HepG2 (cell line): Measurements from ENCODE around the gene TSACC. TPM values are rescaled to one million over a fixed set of nuclear protein-coding genes. Genes with fewer than 3 reads are reported as not detected.
A peak's percentile ranks its signal among the peaks of the same experiment; 100 is the strongest.

Source experiments
- ADNP ChIP-seq: sonication (generic); formaldehyde crosslinking; IDR thresholded peaks from 2 replicates; pipeline ENCODE4 v1.4.0; 2020; ENCODE audit warnings: missing genetic modification reagents
- CCDC6 ChIP-seq: sonication (generic); formaldehyde crosslinking; IDR thresholded peaks from 2 replicates; pipeline ENCODE4 v1.8.1; 2022; ENCODE audit warnings: mild to moderate bottlenecking, missing genetic modification reagents, moderate library complexity
- KDM4B ChIP-seq: sonication (generic); formaldehyde crosslinking; IDR thresholded peaks from 2 replicates; pipeline ENCODE4 v1.4.0; 2020; ENCODE audit warnings: missing genetic modification reagents
- MTF2 ChIP-seq: sonication (generic); formaldehyde crosslinking; IDR thresholded peaks from 2 replicates; pipeline ENCODE4 v1.5.0; 2020; ENCODE audit warnings: missing genetic modification reagents, borderline replicate concordance
- NFE2 ChIP-seq: sonication (generic); formaldehyde crosslinking; IDR thresholded peaks from 2 replicates; pipeline ENCODE4 v1.4.0; 2020; ENCODE audit warnings: missing genetic modification reagents
- NR2C2 ChIP-seq: sonication (generic); formaldehyde crosslinking; IDR thresholded peaks from 2 replicates; pipeline ENCODE4 v1.4.0; 2020; ENCODE audit warnings: missing genetic modification reagents, mild to moderate bottlenecking, moderate library complexity, borderline replicate concordance
- SMAD1 ChIP-seq: sonication (generic); formaldehyde crosslinking; IDR thresholded peaks from 2 replicates; pipeline ENCODE4 v1.4.0; 2020; ENCODE audit warnings: missing genetic modification reagents, low read depth, mild to moderate bottlenecking, borderline replicate concordance
- ZMAT3 ChIP-seq: sonication (generic); formaldehyde crosslinking; conservative IDR thresholded peaks from 2 replicates; pipeline ENCODE4 v1.7.0; 2021; ENCODE audit warnings: missing genetic modification reagents
- ZNF382 ChIP-seq: sonication (generic); formaldehyde crosslinking; IDR thresholded peaks from 2 replicates; pipeline ENCODE4 v1.5.0; 2020; ENCODE audit warnings: missing genetic modification reagents, mild to moderate bottlenecking, borderline replicate concordance
- ZNF703 ChIP-seq: sonication (generic); formaldehyde crosslinking; IDR thresholded peaks from 2 replicates; pipeline ENCODE4 v1.5.1; 2020; ENCODE audit warnings: missing genetic modification reagents, mild to moderate bottlenecking, moderate library complexity, borderline replicate concordance
- polyA plus RNA-seq, 8 experiments: library from polyadenylated mRNA; depleted of rRNA in 3 of 8; stranded (reverse) in 7 of 8; unstranded in 1 of 8; fragments of >200 nt; fragmentation: Illumina TruSeq in 4 of 8; extraction: Trizol in 4 of 8; gene quantifications; 2 replicates each; pipeline versions ENCODE4 v1.2.1 to v1.2.3, GENCODE V29; 2011 to 2016; ENCODE audit warnings: low read depth in 4 of 8, missing spikeins in 1 of 8, mixed read lengths in 1 of 8; ENCODE audit not compliant: insufficient read depth in 1 of 8
- total RNA-seq, 5 experiments: library from RNA; depleted of rRNA; stranded (reverse); fragments of >200 nt; fragmentation: Illumina TruSeq; extraction: Trizol; gene quantifications; 2 replicates each; pipeline ENCODE4 v1.2.3, GENCODE V29; 2016; ENCODE audit warnings: low read depth in 1 of 5
- TF ChIP-seq, protein P1 (sequence below): sonication (generic); formaldehyde crosslinking; IDR thresholded peaks from 2 replicates; pipeline ENCODE4 v1.4.0; 2020; ENCODE audit warnings: missing genetic modification reagents, borderline replicate concordance
- TF ChIP-seq, protein P2 (sequence below): sonication (generic); IDR thresholded peaks from 2 replicates; pipeline ENCODE4 v1.6.1; 2016; ENCODE audit warnings: low read depth, borderline replicate concordance
- TF ChIP-seq, protein P3 (sequence below): sonication (generic); formaldehyde crosslinking; IDR thresholded peaks from 2 replicates; pipeline ENCODE4 v1.9.0; 2021; ENCODE audit warnings: missing genetic modification reagents, borderline replicate concordance
- TF ChIP-seq, protein P4 (sequence below): sonication (generic); formaldehyde crosslinking; IDR thresholded peaks from 2 replicates; pipeline ENCODE4 v1.5.1; 2020; ENCODE audit warnings: mild to moderate bottlenecking, missing genetic modification reagents
- TF ChIP-seq, protein P5 (sequence below): sonication (generic); formaldehyde crosslinking; IDR thresholded peaks from 2 replicates; pipeline ENCODE4 v1.4.0; 2020; ENCODE audit warnings: mild to moderate bottlenecking, missing genetic modification reagents

The TSACC gene
- total and polyA plus RNA-seq, 2 of the 13 experiments (the other 11 are each of a cell fraction or from before 2014, with no cell fraction given), result 1.5 to 2.6 TPM

DNA sequence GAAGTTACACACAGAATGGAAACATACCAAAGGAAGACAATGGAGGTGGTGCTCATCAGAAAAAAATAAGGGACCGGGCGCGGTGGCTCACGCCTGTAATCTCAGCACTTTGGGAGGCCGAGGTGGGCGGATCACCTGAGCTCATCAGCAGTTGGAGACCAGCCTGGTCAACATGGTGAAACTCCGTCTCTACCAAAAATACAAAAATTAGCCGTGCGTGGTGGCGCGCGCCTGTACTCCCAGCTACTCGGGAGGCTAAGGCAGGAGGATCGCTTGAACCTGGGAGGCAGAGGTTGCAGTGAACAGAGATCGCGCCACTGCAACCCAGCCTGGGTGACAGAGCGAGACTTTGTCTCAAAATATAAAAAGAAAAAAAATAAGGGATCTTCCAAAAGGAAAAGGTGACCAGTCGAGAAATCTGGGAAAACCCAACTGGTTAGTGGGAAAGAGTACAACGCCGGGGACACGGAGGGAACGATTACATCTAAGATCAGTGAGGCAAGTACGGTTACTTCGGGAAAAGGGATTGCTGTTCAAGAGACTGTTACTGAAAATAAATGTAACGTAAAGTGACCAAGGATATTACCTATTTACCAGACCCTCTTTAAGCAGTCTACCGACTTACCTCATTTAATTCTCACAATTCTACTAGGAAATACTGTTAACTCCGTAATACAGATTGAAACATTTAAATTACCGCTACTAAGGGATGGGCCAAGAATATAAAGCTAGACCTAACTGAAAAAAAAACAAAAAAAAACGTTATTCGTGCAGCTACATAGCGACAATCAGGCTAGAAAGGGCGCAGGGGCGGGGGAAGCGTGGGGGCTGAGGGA is 1.1 kb upstream of the TSACC start (continued):
- TF ChIP-seq, protein P1, sequence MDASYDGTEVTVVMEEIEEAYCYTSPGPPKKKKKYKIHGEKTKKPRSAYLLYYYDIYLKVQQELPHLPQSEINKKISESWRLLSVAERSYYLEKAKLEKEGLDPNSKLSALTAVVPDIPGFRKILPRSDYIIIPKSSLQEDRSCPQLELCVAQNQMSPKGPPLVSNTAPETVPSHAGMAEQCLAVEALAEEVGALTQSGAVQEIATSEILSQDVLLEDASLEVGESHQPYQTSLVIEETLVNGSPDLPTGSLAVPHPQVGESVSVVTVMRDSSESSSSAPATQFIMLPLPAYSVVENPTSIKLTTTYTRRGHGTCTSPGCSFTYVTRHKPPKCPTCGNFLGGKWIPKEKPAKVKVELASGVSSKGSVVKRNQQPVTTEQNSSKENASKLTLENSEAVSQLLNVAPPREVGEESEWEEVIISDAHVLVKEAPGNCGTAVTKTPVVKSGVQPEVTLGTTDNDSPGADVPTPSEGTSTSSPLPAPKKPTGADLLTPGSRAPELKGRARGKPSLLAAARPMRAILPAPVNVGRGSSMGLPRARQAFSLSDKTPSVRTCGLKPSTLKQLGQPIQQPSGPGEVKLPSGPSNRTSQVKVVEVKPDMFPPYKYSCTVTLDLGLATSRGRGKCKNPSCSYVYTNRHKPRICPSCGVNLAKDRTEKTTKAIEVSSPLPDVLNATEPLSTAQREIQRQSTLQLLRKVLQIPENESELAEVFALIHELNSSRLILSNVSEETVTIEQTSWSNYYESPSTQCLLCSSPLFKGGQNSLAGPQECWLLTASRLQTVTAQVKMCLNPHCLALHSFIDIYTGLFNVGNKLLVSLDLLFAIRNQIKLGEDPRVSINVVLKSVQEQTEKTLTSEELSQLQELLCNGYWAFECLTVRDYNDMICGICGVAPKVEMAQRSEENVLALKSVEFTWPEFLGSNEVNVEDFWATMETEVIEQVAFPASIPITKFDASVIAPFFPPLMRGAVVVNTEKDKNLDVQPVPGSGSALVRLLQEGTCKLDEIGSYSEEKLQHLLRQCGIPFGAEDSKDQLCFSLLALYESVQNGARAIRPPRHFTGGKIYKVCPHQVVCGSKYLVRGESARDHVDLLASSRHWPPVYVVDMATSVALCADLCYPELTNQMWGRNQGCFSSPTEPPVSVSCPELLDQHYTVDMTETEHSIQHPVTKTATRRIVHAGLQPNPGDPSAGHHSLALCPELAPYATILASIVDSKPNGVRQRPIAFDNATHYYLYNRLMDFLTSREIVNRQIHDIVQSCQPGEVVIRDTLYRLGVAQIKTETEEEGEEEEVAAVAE, result no peak
- TF ChIP-seq, protein P2, sequence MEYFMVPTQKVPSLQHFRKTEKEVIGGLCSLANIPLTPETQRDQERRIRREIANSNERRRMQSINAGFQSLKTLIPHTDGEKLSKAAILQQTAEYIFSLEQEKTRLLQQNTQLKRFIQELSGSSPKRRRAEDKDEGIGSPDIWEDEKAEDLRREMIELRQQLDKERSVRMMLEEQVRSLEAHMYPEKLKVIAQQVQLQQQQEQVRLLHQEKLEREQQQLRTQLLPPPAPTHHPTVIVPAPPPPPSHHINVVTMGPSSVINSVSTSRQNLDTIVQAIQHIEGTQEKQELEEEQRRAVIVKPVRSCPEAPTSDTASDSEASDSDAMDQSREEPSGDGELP, result no peak
- TF ChIP-seq NR2C2 (CRISPR knock-in tag), result no peak
- no peak for TF ChIP-seq NFE2
- no peak for TF ChIP-seq ZMAT3 (CRISPR knock-in tag)
- TF ChIP-seq ZNF703 (CRISPR knock-in tag), result no peak
- TF ChIP-seq, protein P3, sequence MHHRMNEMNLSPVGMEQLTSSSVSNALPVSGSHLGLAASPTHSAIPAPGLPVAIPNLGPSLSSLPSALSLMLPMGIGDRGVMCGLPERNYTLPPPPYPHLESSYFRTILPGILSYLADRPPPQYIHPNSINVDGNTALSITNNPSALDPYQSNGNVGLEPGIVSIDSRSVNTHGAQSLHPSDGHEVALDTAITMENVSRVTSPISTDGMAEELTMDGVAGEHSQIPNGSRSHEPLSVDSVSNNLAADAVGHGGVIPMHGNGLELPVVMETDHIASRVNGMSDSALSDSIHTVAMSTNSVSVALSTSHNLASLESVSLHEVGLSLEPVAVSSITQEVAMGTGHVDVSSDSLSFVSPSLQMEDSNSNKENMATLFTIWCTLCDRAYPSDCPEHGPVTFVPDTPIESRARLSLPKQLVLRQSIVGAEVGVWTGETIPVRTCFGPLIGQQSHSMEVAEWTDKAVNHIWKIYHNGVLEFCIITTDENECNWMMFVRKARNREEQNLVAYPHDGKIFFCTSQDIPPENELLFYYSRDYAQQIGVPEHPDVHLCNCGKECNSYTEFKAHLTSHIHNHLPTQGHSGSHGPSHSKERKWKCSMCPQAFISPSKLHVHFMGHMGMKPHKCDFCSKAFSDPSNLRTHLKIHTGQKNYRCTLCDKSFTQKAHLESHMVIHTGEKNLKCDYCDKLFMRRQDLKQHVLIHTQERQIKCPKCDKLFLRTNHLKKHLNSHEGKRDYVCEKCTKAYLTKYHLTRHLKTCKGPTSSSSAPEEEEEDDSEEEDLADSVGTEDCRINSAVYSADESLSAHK (CRISPR knock-in tag), result no peak
- no peak for TF ChIP-seq KDM4B
- no peak for TF ChIP-seq SMAD1 (CRISPR knock-in tag)
- TF ChIP-seq ADNP (CRISPR knock-in tag), result 0 out of 2 replicates have a peak, but pooled peaks have one; percentile 42
- no peak for TF ChIP-seq MTF2
- no peak for TF ChIP-seq ZNF382 (CRISPR knock-in tag)
- TF ChIP-seq CCDC6 (CRISPR knock-in tag), result no peak
- TF ChIP-seq, protein P4, sequence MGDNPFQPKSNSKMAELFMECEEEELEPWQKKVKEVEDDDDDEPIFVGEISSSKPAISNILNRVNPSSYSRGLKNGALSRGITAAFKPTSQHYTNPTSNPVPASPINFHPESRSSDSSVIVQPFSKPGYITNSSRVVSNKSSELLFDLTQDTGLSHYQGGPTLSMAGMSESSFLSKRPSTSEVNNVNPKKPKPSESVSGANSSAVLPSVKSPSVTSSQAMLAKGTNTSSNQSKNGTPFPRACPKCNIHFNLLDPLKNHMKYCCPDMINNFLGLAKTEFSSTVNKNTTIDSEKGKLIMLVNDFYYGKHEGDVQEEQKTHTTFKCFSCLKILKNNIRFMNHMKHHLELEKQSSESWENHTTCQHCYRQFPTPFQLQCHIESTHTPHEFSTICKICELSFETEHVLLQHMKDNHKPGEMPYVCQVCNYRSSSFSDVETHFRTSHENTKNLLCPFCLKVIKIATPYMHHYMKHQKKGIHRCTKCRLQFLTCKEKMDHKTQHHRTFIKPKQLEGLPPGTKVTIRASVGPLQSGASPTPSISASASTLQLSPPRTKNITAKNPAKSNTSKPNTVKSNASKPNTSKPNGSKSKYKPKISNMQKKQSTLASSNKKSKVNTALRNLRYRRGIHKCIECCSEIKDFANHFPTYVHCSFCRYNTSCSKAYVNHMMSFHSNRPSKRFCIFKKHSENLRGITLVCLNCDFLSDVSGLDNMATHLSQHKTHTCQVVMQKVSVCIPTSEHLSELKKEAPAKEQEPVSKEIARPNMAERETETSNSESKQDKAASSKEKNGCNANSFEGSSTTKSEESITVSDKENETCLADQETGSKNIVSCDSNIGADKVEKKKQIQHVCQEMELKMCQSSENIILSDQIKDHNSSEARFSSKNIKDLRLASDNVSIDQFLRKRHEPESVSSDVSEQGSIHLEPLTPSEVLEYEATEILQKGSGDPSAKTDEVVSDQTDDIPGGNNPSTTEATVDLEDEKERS (CRISPR knock-in tag), result 0 out of 2 replicates have a peak, but pooled peaks have one; percentile 45
- TF ChIP-seq, protein P5, sequence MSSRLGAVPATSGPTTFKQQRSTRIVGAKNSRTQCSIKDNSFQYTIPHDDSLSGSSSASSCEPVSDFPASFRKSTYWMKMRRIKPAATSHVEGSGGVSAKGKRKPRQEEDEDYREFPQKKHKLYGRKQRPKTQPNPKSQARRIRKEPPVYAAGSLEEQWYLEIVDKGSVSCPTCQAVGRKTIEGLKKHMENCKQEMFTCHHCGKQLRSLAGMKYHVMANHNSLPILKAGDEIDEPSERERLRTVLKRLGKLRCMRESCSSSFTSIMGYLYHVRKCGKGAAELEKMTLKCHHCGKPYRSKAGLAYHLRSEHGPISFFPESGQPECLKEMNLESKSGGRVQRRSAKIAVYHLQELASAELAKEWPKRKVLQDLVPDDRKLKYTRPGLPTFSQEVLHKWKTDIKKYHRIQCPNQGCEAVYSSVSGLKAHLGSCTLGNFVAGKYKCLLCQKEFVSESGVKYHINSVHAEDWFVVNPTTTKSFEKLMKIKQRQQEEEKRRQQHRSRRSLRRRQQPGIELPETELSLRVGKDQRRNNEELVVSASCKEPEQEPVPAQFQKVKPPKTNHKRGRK (CRISPR knock-in tag), result no peak
